ENCODE measurements around the gene FNDC3B.

Gene FNDC3B

GRCh38 chr3:172057059-172057458, 17.7 kb downstream of the FNDC3B start:
- no peak for DNase-seq

DNA sequence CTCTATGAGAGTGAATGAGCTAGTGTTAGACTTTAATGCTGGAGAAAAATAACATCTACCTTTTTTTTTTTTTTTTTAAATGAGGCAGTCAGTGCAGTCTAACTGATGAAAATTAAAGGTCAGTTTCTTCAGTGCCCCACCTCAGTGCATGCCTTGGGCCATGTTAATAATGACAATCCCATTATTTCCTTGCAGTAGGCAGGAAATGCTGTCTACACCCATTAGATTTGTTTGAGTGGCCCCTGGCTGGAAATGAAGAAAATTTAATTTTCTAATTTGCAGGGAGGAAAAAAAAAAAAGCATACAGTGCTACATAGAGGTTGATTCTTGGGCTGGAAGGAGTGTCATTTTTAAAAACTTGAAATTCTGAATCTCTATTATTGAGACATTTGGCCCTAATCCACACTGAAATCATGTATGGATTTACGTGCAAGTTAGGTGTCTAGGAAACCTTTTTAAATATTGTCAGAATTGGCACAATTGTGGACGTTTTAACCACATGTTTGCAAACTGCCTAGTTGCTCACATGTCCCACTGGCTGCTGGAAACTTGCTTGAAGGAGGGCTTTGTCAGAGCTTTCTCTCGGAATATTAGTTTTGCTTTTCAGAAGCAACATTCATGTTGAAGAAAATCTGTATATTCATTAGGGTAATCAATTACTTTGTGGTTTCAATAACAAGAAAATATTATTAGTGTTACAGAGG, 18.4 kb downstream of the FNDC3B start:
- no peak for DNase-seq

- no peak for DNase-seq
These were observed 20.2 kb downstream of the FNDC3B start for GRCh38 chr3:172059532-172059931.

DNA sequence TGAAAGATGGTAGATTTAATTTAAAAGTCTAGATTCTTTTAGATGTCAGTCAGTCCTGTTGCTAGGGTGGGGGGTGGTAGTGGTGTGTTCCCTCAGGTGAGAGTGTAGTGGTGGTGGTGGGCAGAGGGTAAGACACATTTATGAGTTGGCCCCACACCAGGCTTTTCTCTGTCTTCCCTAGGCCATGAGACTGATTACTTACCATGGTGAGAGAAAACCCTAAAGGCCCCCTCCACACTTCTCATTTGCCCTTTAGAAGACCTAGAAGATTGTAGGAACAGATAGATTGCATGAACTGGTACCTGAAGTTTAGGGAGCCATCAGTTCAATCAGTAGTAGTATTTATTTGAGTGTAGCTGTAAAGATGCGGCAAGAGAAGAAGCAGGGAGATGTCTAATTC, 20.9 kb downstream of the FNDC3B start:
- no peak for DNase-seq

GRCh38 chr3:172061724-172062184, 22.4 kb downstream of the FNDC3B start:
- DNase-seq = no peak

GRCh38 chr3:172062761-172063160, 23.4 kb downstream of the FNDC3B start:
- no peak for DNase-seq

DNA sequence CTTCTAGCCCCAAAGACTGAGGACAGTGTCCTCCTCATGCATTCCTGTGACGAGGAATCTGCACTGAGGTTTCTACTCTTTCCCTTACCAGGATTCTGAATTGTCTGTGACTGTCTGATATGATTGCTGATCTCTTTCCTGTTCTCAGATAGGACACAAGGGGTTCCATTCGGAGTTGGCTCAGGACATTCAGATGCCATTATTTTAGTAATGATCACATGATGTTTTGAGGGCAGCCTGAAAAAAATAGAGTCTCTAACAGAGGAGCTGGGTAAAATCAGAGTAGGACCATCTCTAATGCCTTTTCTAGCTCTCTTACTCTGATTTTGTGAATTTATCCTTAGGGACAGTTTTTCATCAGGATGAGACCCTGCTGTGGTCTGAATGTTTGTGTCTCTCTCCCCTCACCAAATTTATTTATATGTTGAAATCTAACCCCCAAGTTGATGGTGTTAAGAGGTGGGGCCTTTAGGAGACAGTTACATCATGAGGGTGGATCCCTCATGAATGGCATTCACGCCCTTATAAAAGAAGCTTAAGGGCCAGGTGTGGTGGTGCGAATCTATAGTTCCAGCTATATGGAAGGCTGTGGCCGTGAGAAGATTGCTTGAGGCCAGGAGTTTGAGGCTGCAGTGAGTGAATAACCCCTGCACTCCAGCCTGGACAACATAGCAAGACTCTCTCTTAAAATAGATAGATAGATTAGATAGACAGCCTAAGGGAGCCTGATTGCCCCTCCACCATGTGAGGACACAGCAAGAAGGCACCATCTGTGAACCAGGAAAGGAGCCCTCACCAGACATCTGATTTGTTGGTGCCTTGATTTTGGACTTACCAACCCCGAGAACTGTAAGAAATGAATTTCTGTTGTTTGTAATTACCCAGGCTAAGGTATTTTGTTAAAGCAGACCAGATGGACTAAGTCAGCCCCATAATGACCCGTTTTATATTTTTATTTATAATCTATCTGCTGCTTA, 24.4 kb downstream of the FNDC3B start:
- no peak for DNase-seq

GRCh38 chr3:172065527-172065926, 26.1 kb downstream of the FNDC3B start:
- DNase-seq = no peak

- no peak for DNase-seq
These were observed 26.8 kb downstream of the FNDC3B start for GRCh38 chr3:172065967-172066762.

- no peak for DNase-seq
These were observed 27.8 kb downstream of the FNDC3B start for GRCh38 chr3:172066880-172067796.

GRCh38 chr3:172067837-172068440, 28.6 kb downstream of the FNDC3B start:
- no peak for DNase-seq

GRCh38 chr3:172068977-172069376, 29.6 kb downstream of the FNDC3B start:
- DNase-seq = no peak

- DNase-seq = no peak
These were observed 30.1 kb downstream of the FNDC3B start for GRCh38 chr3:172069478-172069877.

DNA sequence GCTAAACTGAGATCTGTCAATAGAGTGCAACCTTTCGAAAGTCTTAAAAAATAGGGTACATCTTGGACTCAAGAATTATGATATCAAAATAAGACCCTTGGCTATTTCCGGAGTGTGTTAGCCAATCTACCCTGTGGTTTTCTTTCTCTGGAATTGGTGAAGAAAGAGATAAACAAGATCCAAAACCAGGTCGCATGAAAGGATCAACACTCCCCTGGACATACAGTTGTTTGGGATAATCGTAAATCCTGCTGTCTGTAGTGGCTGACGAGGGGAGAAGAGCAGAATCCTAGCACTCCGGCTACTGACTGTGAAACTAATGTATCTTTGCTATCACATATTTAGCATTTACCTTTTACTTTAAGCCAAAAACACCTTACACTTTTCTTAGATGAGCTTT, 30.9 kb downstream of the FNDC3B start:
- DNase-seq = no peak

DNA sequence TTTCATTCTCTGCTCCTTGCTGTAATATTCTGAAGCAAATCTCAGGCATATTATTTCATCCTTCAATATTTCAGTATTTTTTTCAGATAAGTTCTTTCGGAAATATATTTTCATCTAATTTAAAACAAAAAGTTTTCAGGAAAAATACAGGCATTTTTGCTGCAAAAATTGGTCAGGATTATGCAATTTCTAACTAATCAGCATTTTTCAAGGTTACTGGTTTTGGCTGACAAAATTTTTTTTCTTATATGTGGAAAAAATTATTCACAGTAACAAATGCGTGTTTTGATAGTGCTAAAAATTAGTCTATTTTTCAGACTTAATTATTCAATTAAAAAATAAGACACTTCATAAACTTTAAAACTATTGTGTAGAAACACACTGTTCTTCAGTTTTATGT, 31.4 kb downstream of the FNDC3B start:
- DNase-seq = no peak

GRCh38 chr3:172071780-172072330, 32.5 kb downstream of the FNDC3B start:
- DNase-seq = no peak

DNA sequence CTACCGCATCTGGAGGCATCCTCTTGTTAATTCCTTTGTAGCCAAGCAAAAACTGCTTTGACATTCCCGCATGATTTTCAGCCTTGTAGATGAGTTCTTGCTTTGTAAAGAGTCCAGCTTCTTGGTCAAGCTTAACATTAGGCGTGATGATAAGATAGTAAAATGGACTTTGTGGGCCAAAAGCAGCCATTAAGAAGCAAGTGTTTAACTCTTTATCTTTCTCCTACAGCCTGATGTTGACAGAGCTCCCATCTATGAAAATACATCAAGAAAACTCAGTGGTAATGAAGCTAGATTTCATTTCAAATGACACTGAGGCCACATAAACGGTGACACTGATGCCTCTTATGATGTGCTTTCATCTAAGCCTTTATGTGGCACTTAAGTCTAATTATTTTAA, 33.2 kb downstream of the FNDC3B start:
- DNase-seq = no peak

GRCh38 chr3:172073262-172073915, 34.0 kb downstream of the FNDC3B start:
- no peak for DNase-seq

DNA sequence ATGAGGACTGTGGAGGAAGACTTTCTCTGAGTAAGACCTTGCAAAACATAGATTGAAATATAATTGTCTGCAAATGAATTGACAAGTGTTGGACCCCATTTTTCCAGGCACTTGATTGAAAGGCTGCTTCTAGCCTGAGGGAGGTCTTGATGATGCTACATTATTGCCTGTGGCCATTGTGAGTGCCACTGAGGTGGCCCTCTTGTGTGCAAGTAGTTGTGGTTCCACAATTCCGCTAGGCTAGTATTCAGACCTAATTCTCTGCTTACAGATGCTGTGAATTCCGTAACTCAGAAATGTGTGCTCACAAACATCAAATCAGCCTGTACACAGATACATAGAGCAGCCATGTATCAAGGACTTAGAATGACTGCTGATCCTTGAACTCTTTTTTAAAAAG, 34.7 kb downstream of the FNDC3B start:
- no peak for DNase-seq

GRCh38 chr3:172074586-172074985, 35.2 kb downstream of the FNDC3B start:
- DNase-seq = no peak

GRCh38 chr3:172076212-172076611, 36.8 kb downstream of the FNDC3B start:
- no peak for DNase-seq
